Measurements from ENCODE around the gene SFSWAP. TPM values are rescaled to one million over a fixed set of nuclear protein-coding genes. Genes with fewer than 3 reads are reported as not detected.
"Not testable (repeated sequence)": the region's sequence is repeated elsewhere in the genome, so short reads cannot be mapped to it uniquely, and the experiment has no call there.

The SFSWAP gene
- total and polyA plus RNA-seq, 2 of the 13 experiments (the other 11 are each of a cell fraction or from before 2014, with no cell fraction given) = 17.1 to 27.7 TPM

DNA sequence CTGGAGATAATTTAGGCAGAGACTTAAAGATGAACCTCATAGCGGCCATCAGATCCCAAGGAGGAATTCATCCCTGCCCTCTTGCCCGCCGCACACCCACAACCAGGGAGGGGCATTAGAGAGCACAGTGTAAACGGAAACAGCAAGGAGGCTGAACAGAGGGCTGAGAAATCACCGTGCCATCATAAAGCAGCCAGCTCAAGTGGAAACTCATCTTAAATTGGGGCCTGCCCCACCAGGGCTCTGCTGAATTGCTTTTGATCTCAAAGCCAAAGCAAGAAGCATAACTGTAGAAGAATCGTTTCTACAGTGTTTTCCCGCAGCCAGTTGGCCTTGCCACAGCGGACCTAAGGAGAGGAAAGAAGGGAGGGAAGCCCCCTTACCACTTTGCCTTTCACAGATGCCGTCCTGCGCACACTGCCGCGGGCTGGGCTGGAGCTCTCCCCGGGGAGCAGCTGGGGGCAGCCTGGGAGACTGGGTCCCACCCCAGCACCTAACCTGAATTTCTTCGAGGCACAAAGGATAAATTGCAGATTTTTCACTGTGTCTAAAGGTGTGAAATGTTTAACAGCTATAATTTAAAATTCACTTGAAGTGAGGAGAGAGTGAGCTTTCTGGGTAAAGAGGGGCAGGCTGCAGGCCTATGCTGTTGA lies 65.5 kb downstream of the SFSWAP start (continued):
- TF ChIP-seq, protein P1, sequence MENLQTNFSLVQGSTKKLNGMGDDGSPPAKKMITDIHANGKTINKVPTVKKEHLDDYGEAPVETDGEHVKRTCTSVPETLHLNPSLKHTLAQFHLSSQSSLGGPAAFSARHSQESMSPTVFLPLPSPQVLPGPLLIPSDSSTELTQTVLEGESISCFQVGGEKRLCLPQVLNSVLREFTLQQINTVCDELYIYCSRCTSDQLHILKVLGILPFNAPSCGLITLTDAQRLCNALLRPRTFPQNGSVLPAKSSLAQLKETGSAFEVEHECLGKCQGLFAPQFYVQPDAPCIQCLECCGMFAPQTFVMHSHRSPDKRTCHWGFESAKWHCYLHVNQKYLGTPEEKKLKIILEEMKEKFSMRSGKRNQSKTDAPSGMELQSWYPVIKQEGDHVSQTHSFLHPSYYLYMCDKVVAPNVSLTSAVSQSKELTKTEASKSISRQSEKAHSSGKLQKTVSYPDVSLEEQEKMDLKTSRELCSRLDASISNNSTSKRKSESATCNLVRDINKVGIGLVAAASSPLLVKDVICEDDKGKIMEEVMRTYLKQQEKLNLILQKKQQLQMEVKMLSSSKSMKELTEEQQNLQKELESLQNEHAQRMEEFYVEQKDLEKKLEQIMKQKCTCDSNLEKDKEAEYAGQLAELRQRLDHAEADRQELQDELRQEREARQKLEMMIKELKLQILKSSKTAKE (CRISPR knock-in tag; IDR thresholded peaks at IDR 0.05; ENCODE audit: borderline replicate concordance) = no peak

DNA sequence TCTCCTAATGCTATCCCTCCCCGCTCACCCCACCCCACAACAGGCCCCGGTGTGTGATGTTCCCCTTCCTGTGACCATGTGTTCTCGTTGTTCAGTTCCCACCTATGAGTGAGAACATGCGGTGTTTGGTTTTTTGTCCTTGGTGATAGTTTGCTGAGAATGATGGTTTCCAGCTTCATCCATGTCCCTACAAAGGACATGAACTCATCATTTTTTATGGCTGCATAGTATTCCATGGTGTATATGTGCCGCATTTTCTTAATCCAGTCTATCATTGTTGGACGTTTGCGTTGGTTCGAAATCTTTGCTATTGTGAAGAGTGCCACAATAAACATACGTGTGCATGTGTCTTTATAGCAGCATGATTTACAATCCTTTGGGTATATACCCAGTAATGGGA lies 66.4 kb downstream of the SFSWAP start:
- H4K20me1 ChIP-seq (ENCODE audit: insufficient read depth, low read length); intact Hi-C loops (cut with micrococcal nuclease; ENCODE audit: unreplicated experiment); H3K4me3 ChIP-seq (replicated peaks in 1 of 3; ENCODE audit: insufficient read depth in 1 of 3, low read depth in 2 of 3, low read length in 3 of 3); ATAC-seq; H3K9me3 ChIP-seq (ENCODE audit: low read length); H2AFZ ChIP-seq (ENCODE audit: low read length); POLR2A ChIA-PET; BruUV-seq (replicated peaks); H3K4me1 ChIP-seq (ENCODE audit: insufficient read depth, low read length); H3K27ac ChIP-seq (ENCODE audit: extremely low read length, insufficient read depth, low read length); H3K4me2 ChIP-seq (ENCODE audit: low read depth, low read length); CTCF ChIA-PET (ENCODE audit: low intra/inter-chr PET ratio, low total read pairs); H3K9ac ChIP-seq (ENCODE audit: insufficient read depth, low read depth, low read length); FAIRE-seq; H3K27me3 ChIP-seq (ENCODE audit: control insufficient read depth in 1 of 2, insufficient read depth in 2 of 2, low read length in 2 of 2); in situ Hi-C loops (cut with HindIII; ENCODE audit: extremely low pct_ligation_motif_present, low pct_unique_long_range_greater_than_20kb); DNase-seq (ENCODE audit: low spot score); H3K79me2 ChIP-seq (ENCODE audit: insufficient read depth, low read length): not testable (repeated sequence)
- whole genome bisulfite sequencing (ENCODE audit: low lambda C conversion rate) = 96% methylated on average over 9 of the region's 9 CpGs
- peaks cover 9 to 62% of the 10 kb centered on the region in 2 experiments; a peak in 3 of 5 replicates for H3K36me3 ChIP-seq (replicated peaks in 1 of 2; ENCODE audit: control insufficient read depth in 1 of 2, insufficient read depth in 2 of 2, low read length in 2 of 2)

DNA sequence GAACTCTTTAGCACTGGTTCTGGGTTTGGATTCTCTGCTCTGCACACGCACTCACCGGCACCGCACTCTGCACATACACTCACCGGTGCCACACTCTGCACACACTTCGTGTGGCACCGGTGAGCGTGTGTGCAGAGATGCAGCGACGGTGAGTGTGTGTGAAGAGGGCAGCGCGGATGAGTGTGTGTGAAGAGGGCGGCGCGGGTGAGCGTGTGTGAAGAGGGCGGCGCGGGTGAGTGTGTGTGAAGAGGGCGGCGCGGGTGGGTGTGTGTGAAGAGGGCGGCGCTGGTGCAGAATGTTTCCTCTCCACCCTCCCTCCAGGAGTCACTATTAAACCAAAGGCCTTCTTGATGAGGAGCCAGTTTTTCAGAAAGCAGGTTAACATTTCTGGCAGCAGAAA lies 68.1 kb downstream of the SFSWAP start:
- H4K20me1 ChIP-seq (ENCODE audit: insufficient read depth, low read length) = 0 out of 2 replicates have a peak, but pooled peaks cover 2% of the 10 kb centered on the region
- WGBS (ENCODE audit: low lambda C conversion rate) = 97% methylated on average over 23 of the region's 23 CpGs
- intact Hi-C loops (cut with micrococcal nuclease; ENCODE audit: unreplicated experiment) (no loop called here), in situ Hi-C loops (cut with HindIII; ENCODE audit: extremely low pct_ligation_motif_present, low pct_unique_long_range_greater_than_20kb) (no loop called here)
- no peak overlapping the region for H2AFZ ChIP-seq (ENCODE audit: low read length)
- no peak overlapping the region for H3K4me2 ChIP-seq (ENCODE audit: low read depth, low read length)
- H3K9me3 ChIP-seq (ENCODE audit: low read length) = no peaks in the 10 kb centered on the region
- H3K27me3 ChIP-seq (ENCODE audit: control insufficient read depth in 1 of 2, insufficient read depth in 2 of 2, low read length in 2 of 2) = no peaks in the 10 kb centered on the region
- no peak for ATAC-seq
- H3K4me3 ChIP-seq (replicated peaks in 1 of 3; ENCODE audit: insufficient read depth in 1 of 3, low read depth in 2 of 3, low read length in 3 of 3) = no peak overlapping the region
- H3K36me3 ChIP-seq (replicated peaks in 1 of 2; ENCODE audit: control insufficient read depth in 1 of 2, insufficient read depth in 2 of 2, low read length in 2 of 2) = peaks cover 9 to 51% of the 10 kb centered on the region in 2 experiments; a peak in 4 of 5 replicates
- BruUV-seq (replicated peaks) = no TSS peak
- no peak for FAIRE-seq
- ChIA-PET CTCF (ENCODE audit: low intra/inter-chr PET ratio, low total read pairs) (no interaction called here), POLR2A (no interaction called here)
- no peaks in the 10 kb centered on the region for H3K4me1 ChIP-seq (ENCODE audit: insufficient read depth, low read length)
- DNase-seq (ENCODE audit: low spot score) = no peak
- H3K9ac ChIP-seq (ENCODE audit: insufficient read depth, low read depth, low read length) = no peak overlapping the region
- no peaks in the 10 kb centered on the region for H3K79me2 ChIP-seq (ENCODE audit: insufficient read depth, low read length)
- H3K27ac ChIP-seq (ENCODE audit: extremely low read length, insufficient read depth, low read length) = no peak overlapping the region
- TF ChIP-seq NR2F6 (IDR thresholded peaks at IDR 0.05) = no peak
- no peak for TF ChIP-seq NR2F6 (CRISPR knock-in tag; IDR thresholded peaks at IDR 0.05)
- TF ChIP-seq PLRG1 (conservative IDR thresholded peaks at IDR 0.05) = no peak
- TF ChIP-seq ZNF143 (CRISPR knock-in tag; IDR thresholded peaks at IDR 0.05) = no peak
- TF ChIP-seq ZNF605 (CRISPR knock-in tag; IDR thresholded peaks at IDR 0.05) = no peak
- TF ChIP-seq, protein P2, sequence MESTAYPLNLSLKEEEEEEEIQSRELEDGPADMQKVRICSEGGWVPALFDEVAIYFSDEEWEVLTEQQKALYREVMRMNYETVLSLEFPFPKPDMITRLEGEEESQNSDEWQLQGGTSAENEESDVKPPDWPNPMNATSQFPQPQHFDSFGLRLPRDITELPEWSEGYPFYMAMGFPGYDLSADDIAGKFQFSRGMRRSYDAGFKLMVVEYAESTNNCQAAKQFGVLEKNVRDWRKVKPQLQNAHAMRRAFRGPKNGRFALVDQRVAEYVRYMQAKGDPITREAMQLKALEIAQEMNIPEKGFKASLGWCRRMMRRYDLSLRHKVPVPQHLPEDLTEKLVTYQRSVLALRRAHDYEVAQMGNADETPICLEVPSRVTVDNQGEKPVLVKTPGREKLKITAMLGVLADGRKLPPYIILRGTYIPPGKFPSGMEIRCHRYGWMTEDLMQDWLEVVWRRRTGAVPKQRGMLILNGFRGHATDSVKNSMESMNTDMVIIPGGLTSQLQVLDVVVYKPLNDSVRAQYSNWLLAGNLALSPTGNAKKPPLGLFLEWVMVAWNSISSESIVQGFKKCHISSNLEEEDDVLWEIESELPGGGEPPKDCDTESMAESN (CRISPR knock-in tag; conservative IDR thresholded peaks at IDR 0.05) = no peak
- TF ChIP-seq, protein P3, sequence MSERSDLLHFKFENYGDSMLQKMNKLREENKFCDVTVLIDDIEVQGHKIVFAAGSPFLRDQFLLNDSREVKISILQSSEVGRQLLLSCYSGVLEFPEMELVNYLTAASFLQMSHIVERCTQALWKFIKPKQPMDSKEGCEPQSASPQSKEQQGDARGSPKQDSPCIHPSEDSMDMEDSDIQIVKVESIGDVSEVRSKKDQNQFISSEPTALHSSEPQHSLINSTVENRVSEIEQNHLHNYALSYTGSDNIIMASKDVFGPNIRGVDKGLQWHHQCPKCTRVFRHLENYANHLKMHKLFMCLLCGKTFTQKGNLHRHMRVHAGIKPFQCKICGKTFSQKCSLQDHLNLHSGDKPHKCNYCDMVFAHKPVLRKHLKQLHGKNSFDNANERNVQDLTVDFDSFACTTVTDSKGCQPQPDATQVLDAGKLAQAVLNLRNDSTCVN (CRISPR knock-in tag; IDR thresholded peaks at IDR 0.05; ENCODE audit: borderline replicate concordance) = no peak
- TF ChIP-seq SIX1 (CRISPR knock-in tag; IDR thresholded peaks at IDR 0.05; ENCODE audit: borderline replicate concordance) = no peak
- no peak for TF ChIP-seq ZNF496 (CRISPR knock-in tag; IDR thresholded peaks at IDR 0.05; ENCODE audit: insufficient replicate concordance)
- TF ChIP-seq ZNF572 (CRISPR knock-in tag; IDR thresholded peaks at IDR 0.05) = no peak
- TF ChIP-seq ZNF224 (CRISPR knock-in tag; IDR thresholded peaks at IDR 0.05) = no peak
